NCI-H2029 treated with DMSO at 0.1 percent for 48 hours (cell line): ENCODE measurements around the gene CHMP5.

Experiments used
- DNase-seq: peaks from one replicate; lab custom pipeline; 2025; lab: John Stamatoyannopoulos, UW

CHMP5 gene

GRCh38 chr9:33264473-33265177 is at the start of gene CHMP5, which contains the start of gene BAG1:
CHMP5 (plus strand) TSS chr9:33265049; CDS start chr9:33265079, 30 bp downstream.
BAG1 (minus strand) TSS chr9:33264708.
- DNase-seq, result peak; percentile 97

GRCh38 chr9:33220681-33221567 is 43.9 kb upstream of the CHMP5 start:
- no peak for DNase-seq

- DNase-seq, result no peak
Observed at GRCh38 chr9:33221568-33221884, 43.3 kb upstream of the CHMP5 start.

GRCh38 chr9:33222031-33222430 is 42.8 kb upstream of the CHMP5 start:
- no peak for DNase-seq

- no peak for DNase-seq
Observed at GRCh38 chr9:33223696-33224095, 41.2 kb upstream of the CHMP5 start.

GRCh38 chr9:33225319-33226147 is 39.3 kb upstream of the CHMP5 start:
- DNase-seq, result peak; percentile 38

- no peak for DNase-seq
Observed at GRCh38 chr9:33227008-33227398, 37.8 kb upstream of the CHMP5 start.

- DNase-seq, result no peak
Observed at GRCh38 chr9:33227741-33228140, 37.1 kb upstream of the CHMP5 start.

- no peak for DNase-seq
Observed at GRCh38 chr9:33228606-33229005, 36.2 kb upstream of the CHMP5 start.

- DNase-seq, result peak; percentile 80
Observed at GRCh38 chr9:33229359-33230114, 35.3 kb upstream of the CHMP5 start.

GRCh38 chr9:33230756-33231622 is 33.9 kb upstream of the CHMP5 start:
- DNase-seq, result no peak

GRCh38 chr9:33231623-33231942 is 33.3 kb upstream of the CHMP5 start:
- DNase-seq, result no peak

- DNase-seq, result no peak
Observed at GRCh38 chr9:33232815-33233214, 32.0 kb upstream of the CHMP5 start.

GRCh38 chr9:33233626-33234342 is 31.1 kb upstream of the CHMP5 start:
- peak; percentile 84 for DNase-seq

- peak; percentile 27 for DNase-seq
Observed at GRCh38 chr9:33234511-33235467, 30.1 kb upstream of the CHMP5 start.

GRCh38 chr9:33236571-33236970 is 28.3 kb upstream of the CHMP5 start:
- DNase-seq, result no peak

GRCh38 chr9:33239921-33240320 is 24.9 kb upstream of the CHMP5 start, which contains the start of gene SPINK4:
SPINK4 (plus strand) TSS chr9:33240167; CDS start chr9:33240209, 42 bp downstream.
- no peak for DNase-seq

- no peak for DNase-seq
Observed at GRCh38 chr9:33241298-33241697, 23.6 kb upstream of the CHMP5 start.

GRCh38 chr9:33242609-33243134 is 22.2 kb upstream of the CHMP5 start:
- no peak for DNase-seq
